GM13976 (cell line): ENCODE measurements around the gene BRAT1.

Experiments used
- DNase-seq: peaks from one replicate; pipeline ENCODE4 v3.0.0; 2012; ENCODE audit warnings: low spot score
- CTCF ChIP-seq: IDR thresholded peaks from 2 replicates; pipeline ENCODE4 v1.5.1; 2012; ENCODE audit warnings: borderline replicate concordance, mild to moderate bottlenecking; ENCODE audit not compliant: insufficient read depth; ENCODE audit errors: extremely low read depth, missing control alignments, control extremely low read depth
- in situ Hi-C: fragments of 300-500 bp; cut with MboI; formaldehyde crosslinking; loops from one replicate; pipeline ENCODE4 v1.12.0; 2022; ENCODE audit warnings: low sequenced_read_pairs, mixed read lengths, inconsistent platforms; ENCODE audit not compliant: unreplicated experiment

Gene BRAT1

GRCh38 chr7:2559283-2559950 is 4.1 kb upstream of the BRAT1 start:
- in situ Hi-C loops, result no loop called here
- DNase-seq, result peak; percentile 46
- no peak for TF ChIP-seq CTCF

- TF ChIP-seq CTCF, result no peak
- in situ Hi-C loops, result no loop called here
- DNase-seq, result peak; percentile 94
Measured at GRCh38 chr7:2558629-2559282, 3.4 kb upstream of the BRAT1 start, which contains the start of gene IQCE. TSS of gene IQCE (plus strand) at chr7:2558979. CDS start at chr7:2559182, 203 bp downstream.

GRCh38 chr7:2554661-2555111 is 638 bp downstream of the BRAT1 start:
- in situ Hi-C loops, result no loop called here
- DNase-seq, result peak; percentile 46
- TF ChIP-seq CTCF, result no peak

GRCh38 chr7:2553831-2554581 is 1.3 kb downstream of the BRAT1 start:
- in situ Hi-C loops, result no loop called here
- no peak for DNase-seq
- TF ChIP-seq CTCF, result no peak

- DNase-seq, result no peak
- in situ Hi-C loops, result no loop called here
- no peak for TF ChIP-seq CTCF
Measured at GRCh38 chr7:2553108-2553507, 2.2 kb downstream of the BRAT1 start.

GRCh38 chr7:2551418-2551817 is 3.9 kb downstream of the BRAT1 start:
- no peak for DNase-seq
- no peak for TF ChIP-seq CTCF
- in situ Hi-C loops, result no loop called here
